HG03064 (cell line): ENCODE data around the gene RGS12.

Experiments
- ATAC-seq: cut with Tn5 transposase; IDR thresholded peaks from one replicate; pipeline ENCODE4 v1.9.1; 2021; ENCODE audit warnings: low read depth; ENCODE audit not compliant: unreplicated experiment

The RGS12 gene

DNA sequence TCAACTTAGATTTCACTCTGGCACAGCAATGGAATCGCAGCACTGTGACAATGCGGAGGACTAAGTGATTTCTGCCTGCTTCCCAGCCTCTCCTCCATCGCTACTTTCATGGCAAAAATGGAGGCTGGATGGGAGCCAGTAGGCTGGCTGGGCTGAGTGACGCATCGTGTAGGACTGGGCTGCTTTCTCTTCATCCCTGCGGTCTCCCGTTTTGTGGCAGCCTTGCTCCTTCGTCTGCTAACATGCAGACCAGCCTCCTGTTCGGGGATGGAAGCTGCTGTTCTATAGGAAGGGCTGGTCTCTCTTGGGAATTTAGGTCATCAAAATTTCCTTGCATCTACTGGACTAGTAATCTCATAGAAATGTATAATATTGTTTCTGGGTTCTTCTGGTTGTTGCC is 15.8 kb upstream of the RGS12 start:
- ATAC-seq: no peak

DNA sequence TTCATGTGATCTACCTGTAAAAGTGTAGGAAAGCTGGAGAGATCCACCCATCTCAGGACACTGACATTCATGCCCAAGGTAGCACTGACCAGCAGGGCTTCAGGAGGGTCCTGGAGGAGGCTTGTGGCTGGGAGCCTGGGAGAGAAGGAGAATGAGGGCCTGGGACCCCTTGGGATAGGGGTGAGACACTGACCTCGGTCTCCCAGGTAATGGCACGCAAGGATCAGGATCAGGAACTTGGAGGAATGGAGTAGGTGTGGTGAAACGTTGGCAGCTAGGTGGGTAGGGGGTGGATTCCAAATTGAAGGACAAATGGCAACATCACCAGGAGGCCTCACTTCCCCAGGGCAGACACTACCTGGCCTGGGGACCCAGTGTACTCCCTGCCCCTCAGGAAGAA is 12.4 kb upstream of the RGS12 start:
- ATAC-seq: no peak

DNA sequence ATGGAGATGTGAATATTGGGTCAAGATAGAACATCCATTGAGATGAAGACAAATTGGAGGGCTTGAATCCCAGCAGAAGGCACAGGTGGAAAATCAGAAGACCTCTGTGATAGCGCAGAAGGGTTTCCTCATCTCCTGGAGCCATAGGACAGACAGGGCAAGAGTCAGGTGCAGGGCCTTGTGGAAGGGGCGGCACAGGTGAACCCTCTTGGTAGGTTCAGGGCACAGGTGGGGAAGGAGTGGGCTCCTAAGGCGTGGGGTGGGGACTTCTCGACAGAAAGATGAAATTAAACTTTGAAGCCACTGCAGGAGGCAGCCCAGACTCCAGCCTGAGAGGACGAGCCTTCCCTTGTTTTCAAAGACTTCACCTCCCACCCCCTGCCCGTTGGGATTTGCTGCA is 9.3 kb upstream of the RGS12 start:
- ATAC-seq: no peak

DNA sequence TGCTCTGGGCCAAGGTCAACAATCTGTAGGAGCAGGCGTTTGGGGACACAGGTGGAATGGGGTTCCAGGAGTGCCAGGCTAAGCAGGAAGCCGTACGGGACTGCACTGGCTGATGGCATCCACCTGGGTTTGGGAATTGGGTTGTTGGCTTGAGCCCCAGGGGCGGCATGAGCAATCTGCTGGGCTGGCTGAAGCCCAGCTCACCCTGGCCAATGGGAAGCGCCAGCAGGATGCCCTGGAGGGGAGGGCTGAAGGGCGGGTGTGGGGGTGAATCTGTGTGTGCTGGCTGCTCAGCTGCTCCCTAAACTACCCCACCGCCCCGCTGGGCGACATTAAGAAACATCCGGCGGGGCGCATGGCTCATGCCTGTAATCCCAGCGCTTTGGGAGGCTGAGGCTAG is 8.9 kb upstream of the RGS12 start:
- ATAC-seq: no peak

DNA sequence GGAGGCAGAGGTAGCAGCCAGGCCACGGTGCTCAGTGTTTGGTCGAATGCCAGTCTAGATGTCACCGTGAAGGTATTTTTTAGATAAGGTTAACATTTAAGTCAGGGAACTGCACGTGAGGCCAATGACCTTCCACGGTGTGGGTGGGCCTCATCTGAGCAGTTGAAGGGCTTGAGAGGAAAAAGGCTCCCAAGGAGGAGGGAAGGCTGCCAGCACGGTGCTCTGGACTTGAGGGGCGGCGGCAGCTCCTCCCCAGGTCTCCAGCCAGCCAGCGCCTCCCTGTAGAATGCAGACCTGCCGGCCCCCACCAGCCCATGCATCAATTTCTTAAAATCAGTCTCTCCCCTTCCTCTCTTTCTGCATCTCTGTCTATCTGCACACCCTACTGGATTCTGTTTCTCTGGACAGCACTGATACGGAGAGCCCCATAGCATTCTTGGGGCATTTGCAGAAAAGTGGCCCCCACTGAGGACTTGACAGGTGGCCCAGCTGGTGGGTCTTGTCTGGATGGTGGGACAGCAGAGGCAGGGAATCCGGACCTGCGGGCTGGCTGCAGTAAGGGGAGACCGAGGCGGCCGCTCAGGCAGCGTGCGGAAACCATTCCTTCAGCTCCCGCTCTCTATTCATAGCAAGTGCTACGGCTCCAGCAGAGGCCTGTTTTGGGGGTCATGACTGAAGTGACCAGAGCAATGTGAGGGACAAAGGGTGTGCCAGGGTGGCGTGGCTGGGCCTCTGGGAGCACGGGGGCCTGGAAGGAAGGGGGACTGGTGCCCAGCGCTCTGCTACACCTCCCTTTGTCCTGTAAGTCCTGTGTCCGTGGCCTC is 7.9 kb upstream of the RGS12 start:
- no peak for ATAC-seq

DNA sequence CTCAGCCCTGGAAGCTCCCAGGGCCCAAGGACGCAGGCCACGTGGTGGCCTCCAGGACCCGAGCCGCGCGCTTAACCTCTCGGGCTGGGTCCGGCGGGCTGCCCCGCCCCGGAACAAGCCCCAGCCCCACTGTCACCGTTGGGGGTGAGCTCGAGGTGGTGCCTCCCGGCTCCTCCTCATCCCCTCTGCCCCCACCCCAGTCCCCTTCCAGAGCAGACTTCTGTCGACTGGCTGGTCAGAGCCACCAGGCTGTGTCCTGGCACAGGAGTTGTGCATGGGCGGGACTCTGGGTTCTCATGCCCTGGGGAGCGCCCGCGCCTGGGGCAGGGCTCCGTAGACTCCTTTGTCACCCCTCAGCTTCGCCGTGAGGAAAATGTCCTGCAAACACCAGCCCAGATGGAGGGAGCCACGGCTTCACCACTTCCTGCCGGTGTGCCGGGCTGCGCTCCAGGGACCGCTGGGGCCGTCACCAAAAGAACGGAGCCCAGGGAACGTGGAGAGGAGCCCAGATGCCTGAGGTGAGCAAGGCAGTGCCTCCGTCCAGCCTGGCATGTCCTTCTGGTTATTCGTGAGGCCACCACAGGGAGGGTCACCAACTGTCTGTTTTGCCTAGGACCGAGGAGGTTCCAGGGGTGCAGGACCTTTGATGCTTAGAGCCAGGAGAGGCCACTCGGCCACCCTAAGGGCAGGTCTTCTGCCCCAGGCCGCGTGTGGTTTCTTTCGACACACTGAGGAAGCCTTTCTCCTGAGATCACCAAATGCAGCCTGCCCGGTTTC is 7.1 kb upstream of the RGS12 start:
- no peak for ATAC-seq

DNA sequence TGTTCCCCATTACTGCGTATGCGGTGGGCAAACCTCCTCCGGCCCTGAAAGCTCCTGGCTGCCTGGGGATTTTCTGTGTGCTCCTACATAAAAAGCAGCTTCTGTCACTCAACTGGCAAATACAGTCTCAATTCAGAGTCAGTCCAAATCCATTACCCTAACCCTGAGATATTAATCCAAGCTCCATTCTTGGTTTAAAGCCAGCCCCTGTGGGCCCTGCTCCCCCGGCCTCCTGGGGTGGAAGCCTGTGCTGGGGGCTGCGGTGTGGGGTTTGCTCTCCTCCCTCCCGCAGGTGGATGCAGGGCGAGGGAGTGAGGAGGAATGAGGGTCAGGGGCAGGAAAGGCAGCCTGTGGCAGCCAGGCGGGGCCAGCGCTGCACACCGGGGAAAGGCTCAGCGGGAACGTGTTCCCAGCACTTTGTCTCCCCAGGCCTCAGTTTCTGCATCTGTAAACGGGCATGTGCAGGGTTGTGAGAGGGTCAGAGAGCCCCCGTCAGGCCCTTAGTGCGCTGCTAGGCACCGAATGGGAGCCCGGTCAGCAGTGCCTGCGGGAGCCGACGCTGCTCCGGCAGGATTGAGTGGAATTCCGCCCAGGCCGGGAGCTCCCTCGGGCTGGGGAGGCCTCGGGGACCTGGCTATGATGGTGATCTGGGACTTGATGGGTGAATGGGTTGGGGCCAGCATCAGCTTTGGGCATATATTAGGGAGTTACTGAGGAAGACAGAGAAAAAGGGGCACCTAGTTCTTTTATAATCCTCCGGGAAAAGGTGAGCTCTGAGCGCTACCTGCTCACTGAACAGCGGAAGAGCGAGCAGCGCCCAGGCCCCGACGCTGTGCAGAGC is 6.3 kb upstream of the RGS12 start:
- peak; percentile 80 for ATAC-seq

DNA sequence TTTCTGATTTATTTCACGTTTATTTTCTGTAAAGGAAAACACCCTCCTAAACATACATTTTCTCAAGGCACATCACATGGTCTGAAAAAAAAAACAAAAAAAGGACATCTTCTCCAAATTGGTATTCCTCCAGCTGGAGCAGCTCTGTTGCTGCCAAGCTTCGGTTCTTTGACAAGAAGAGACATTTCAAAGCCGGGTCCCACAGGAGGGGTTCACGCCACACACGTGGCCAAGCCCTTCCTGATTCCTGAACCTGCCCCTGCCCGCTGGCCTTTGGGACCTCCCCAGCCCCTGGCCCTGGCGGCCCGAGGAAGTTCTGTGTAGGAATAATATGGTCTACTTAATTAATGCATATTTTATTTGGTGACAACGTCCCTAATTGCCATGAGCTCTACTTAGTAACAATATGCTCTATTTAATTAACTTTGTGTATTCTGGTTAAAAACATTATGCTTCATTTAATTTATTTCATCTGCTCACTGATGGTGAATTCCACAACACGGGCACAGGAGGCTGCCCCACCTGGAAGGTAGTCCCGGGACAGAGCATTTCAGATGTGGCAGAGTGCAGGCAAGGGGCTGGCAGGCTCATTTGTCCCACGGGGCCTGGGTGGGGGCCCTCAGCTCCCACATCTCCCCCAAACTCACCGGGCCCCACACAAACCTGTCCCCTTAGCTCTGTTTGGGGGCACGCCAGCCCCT is 5.4 kb upstream of the RGS12 start:
- no peak for ATAC-seq

DNA sequence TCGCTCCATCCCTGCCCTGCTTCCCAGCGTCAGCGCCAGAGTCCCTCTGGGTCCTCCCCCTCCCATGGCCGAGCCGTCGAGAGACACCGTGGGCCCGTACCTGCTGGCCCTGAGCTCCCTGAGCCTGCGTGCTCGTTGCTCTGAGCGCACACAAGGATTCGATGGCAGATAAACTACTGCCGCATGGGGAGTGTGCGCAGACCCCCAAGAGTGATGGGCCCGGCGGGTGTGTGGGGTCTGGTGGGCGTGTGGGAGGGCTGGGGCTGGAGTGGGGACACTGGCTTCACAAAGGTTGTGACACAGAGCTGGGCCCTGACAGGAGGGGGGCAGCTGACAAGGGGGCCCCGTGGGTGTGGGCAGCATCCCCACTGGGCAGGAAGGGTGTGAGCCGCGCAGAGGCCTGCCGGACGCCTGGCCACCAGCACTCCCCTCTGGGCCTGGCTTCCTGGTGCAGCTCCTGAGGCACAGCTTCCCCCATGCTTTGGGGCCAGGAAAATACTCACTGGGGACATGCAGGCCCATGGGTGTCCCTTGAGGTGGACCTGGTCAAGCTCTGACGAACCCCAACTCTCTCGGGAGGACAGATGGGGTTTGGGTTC is 4.8 kb upstream of the RGS12 start:
- no peak for ATAC-seq

DNA sequence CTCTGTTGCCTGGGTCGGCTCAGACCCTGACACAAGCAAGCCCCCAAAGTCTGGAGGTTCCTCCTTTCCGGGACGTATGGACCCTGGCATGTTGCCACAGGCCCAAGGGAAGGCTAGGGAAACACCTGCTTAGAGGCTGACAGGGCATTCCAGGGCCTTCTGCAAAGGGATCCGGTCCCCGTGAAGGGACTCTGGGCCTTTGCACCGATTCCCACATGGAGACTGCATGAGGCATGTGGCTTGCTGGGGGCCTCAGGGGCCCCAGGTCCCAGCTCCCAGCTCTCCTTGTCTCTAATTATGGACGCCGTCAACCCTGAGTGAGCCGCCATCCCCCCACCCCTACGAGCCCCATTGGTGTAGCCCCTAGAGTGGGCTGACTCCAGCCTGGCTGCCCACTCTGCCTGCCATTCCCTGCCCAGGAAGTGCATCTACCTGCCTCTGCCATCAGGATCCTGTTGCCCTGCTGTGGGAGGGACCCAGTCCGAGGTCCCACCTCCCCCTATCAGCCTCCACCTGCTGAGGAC is 4.2 kb upstream of the RGS12 start:
- ATAC-seq: no peak

DNA sequence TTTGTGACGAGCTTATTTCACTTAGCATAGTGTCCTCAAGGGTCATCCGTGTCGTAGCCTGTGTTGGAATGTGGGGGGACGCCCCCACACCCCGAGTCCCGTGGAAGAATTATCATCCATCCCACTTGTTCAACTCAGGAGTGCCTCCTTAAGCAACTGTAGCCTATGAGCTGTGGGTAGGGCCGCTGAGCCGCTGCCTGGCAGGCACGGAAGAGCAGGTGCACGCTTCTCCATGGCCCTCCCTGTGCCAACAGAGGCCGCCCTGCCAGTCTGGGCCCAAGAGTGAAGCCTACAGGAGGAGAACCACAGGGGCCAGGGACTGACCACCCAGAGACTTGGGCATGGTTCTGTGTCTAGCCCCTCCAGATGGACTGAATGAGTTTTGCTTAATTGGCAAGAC is 2.3 kb upstream of the RGS12 start:
- ATAC-seq: no peak

DNA sequence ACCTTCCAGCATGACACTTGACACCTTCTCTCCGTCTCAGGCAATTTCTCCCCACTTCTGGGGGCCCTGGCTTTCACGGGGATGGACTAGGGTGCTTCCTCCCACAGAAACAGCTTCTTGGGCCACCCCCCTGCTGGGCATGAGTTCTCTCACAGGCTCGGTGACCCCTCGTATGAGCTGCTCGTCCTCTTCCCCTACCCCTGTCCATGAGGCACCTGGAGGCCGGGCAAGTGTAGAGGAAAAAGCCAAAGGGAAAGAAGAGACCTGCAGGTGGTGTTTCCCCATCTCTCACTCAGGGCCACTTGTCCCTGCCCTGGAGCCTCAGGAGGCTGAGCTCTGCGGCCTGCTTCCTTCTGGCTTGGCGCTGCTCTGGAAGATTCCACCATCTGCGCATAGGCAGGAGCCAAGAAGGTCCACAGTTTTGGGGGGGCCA is 1.9 kb upstream of the RGS12 start:
- ATAC-seq: no peak

DNA sequence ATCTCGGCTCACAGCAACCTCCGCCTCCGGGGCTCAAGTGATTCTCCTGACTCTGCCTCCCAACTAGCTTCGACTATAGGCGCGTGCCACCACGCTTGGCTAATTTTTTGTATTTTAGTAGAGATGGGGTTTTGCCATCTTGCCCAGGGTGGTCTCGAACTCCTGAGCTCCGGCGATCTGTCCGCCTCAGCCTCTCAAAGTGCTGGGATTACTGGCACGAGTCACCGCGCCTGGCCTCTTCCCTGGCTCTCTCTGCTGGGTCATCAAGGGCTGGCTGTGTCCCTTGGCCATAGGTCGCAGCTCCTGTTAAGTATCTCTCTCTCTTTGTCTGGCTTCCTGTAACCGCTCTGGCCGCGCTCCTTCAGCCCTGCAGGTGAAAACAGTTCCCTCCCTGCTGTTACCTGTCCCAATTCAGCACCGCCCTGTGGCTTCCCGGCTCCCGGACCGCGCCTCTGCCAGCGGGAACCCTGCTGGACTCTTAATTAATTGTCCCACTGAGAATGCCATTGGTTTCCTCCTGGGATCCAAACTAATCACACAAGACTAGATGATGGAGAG is 1.3 kb upstream of the RGS12 start:
- no peak for ATAC-seq

DNA sequence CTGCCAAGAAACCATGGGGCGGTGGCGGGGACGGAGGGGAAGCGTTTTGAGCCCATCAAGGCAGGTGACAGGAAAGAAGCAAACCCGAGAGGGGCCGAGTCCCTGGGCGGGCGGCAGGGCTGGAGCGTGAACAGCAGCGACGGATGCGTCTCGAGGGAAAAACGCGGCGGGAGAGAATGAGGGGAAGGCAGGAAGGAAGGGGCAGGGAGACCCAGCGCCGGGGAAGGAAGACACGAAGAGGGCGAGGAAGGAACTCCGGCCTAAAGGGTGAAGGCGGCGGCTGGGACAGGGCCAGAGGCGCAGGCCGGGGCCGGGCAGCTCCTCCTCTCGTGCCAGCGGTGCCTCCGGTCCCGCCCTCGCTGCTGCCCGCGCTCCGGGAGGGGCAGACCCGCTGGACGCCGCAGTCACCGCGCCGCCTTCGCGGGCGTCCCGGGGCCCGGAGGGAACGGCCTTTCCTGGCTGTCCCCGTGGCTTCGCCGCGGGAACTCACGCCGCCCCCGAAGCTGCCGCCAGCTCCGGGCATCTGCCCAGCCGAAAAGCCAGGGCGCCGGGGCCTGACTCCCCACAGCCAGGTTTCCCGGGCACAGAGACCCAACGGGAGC is 751 bp upstream of the RGS12 start:
- ATAC-seq: peak; percentile 25

DNA sequence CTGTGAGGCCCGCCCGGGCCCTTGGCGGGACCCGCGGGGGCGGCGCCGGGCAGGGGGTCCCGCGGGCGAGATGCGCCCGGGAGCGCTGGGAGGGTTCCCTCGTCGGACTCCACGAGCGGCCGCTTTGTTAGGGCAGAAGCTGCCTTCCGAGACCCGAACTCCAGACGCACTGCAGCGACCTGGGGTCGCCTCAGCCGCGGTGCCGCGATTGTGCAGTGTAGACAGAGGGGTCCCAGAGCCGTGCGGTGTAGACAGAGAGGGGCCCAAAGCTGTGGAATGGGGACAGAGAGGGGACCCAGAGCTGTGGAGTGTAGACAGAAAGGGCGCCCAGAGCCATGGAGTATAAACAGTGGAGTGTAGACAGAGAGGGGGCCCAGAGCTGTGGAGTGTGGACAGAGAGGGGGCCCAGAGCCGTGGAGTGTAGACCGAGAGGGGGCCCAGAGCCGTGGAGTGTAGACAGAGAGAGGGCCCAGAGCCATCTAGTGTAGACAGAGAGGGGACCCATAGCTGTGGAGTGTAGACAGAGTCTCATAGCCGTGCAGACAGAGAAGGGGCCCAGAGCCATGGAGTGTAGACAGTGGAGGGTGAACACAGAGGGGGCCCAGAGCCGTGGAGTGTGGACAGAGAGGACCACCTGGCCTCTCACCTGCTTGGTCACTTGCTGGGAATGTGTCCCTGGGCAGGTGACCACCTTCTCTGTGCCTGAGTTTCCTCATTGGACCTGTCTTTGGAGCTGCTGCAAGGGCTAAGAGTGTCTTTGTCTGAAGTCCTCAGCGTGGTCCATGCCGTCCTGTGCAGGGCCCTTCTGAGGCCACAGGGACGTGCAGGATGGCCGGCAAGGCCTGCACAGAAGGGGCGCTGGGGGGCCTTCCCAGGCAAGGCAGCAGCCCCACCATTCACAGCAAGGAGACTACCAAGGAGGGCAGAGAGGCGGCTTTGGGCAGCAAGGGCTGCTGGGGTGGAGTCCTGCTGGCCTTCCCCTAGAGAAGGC is 875 bp downstream of the RGS12 start:
- ATAC-seq: no peak

DNA sequence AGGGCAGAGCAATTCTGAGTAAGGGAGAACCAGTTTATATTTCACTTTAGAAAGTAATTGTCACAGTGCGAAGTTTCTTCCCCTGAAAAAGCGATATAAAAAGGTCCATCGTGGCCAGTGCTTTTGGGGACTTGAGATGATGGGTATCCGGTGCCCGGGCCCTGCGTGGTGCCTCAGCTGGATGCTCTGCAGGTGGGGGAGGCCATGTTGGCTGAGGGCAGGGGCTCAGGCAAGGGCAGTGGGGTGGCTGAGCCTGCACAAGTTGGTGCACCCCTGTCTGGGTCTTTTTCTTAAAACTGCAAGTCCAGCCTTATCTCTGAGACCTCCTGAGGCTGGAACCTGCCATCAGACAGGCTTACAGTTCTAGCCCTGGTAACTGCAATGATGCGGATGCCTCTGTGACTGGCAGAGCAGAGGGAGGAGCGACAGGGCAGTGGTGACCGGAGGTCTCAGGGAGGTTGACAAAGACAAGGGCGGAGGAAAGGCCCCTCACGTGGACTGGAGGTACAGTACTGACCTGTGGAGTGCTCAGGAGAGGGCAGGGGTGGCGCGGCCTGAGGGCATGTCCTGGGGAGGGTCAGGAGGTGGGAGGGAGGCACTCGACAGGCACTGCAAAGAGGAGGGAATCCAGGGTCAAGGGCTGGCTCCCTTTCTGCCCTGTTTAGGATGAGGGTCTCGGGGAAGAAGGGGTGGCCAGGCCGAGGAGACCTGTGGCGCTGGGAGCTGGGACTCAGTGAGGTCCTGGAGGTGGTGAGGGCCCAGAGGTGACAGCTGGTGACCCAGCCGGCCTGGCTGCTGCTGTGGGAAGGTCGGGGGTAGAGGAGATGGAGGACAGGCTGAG is 1.8 kb downstream of the RGS12 start:
- no peak for ATAC-seq
